ENCODE results near the gene RNU6-1.

Gene RNU6-1

GRCh38 chr15:67801926-67802914 lies 37.6 kb downstream of the RNU6-1 start:
- TF ChIP-seq CTCF (IDR thresholded peaks at IDR 0.05; ENCODE audit: low read length, missing control alignments) = no peak
- no peak overlapping the region for H3K4me3 ChIP-seq (replicated peaks; ENCODE audit: low read depth, low read length)
- DNase-seq (ENCODE audit: low read depth) = no peak

DNA sequence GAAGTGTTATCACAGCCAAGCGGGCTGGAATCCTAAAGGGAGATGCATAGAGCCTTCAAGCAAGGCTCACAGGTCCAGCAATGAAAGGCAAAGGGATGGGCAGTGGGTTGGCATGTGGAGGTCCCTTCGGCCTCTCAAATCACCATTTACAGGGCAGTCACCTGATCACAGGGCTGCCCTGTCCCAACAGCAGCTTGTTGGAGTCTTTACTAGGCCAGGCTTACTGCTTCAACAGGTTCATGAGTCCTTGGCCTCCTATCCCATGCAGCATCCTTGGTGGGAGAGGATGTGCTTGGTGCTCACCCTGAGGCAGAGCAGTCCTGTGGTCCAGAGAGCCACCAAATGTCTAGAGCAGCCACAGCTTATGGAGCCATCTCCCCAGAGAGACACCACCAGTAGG lies 38.7 kb downstream of the RNU6-1 start:
- TF ChIP-seq CTCF (IDR thresholded peaks at IDR 0.05; ENCODE audit: low read length, missing control alignments) = no peak
- no peak overlapping the region for H3K4me3 ChIP-seq (replicated peaks; ENCODE audit: low read depth, low read length)
- no peak for DNase-seq (ENCODE audit: low read depth)

DNA sequence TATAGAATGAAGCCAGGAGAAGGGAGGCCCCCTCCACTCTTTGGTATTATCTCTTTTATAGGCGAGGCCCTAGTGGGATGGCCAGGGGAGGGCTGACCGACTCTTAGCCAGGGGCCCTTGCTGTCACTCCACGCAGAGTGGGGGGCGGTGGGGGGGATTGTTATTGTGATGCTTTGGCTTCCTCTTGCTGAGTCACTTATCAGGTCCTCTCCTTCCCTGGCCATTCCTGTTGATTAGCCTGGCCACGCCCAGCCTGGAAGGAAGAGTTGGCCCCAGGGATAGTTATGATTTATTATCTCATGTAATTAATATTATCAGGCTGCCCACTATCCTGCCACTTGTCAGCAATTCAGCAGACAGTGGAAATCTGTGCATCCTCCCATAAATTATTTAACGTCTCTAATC lies 40.0 kb downstream of the RNU6-1 start:
- no peak for DNase-seq (ENCODE audit: low read depth)
- TF ChIP-seq CTCF (IDR thresholded peaks at IDR 0.05; ENCODE audit: low read length, missing control alignments) = no peak
- no peak overlapping the region for H3K4me3 ChIP-seq (replicated peaks; ENCODE audit: low read depth, low read length)

- TF ChIP-seq CTCF (IDR thresholded peaks at IDR 0.05; ENCODE audit: low read length, missing control alignments) = no peak
- peak; percentile 33 for DNase-seq (ENCODE audit: low read depth)
- H3K4me3 ChIP-seq (replicated peaks; ENCODE audit: low read depth, low read length) = no peak overlapping the region
Observed at GRCh38 chr15:67796196-67797127, 43.4 kb downstream of the RNU6-1 start.

DNA sequence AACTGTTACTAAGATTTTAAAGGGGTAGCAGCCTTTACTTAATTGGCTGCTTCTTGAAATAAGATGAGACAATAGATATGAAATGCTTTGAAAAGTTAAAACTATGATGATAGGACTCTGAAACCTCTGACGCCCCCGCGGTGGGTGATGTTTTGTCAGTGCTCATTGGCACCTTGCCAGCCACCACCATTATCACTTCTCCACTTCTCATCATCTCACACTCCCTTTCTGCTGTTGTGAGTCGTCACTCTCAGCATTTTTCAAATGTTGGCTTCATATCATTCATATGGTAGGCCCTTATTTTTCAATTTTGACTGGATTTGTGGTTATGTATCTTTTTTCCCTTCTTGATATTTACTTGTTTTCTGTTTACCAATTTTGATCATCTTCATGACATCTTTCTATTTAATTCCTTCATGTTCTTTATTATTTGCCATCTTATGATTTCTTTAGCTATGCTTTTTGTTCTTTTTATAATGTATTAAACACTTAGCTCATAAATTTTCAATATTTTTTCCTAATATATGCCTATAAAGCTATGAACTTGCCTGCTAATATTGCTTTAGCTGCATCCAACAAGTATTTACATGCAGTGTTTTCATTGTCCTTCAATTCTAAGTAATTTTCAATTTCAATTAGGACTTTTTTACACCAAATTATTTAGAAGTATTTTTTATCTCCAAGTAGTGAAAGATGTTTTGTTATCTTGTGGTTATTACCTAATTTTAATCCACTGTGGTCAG lies 44.8 kb downstream of the RNU6-1 start:
- H3K4me3 ChIP-seq (replicated peaks; ENCODE audit: low read depth, low read length) = no peak overlapping the region
- no peak for DNase-seq (ENCODE audit: low read depth)
- TF ChIP-seq CTCF (IDR thresholded peaks at IDR 0.05; ENCODE audit: low read length, missing control alignments) = no peak

DNA sequence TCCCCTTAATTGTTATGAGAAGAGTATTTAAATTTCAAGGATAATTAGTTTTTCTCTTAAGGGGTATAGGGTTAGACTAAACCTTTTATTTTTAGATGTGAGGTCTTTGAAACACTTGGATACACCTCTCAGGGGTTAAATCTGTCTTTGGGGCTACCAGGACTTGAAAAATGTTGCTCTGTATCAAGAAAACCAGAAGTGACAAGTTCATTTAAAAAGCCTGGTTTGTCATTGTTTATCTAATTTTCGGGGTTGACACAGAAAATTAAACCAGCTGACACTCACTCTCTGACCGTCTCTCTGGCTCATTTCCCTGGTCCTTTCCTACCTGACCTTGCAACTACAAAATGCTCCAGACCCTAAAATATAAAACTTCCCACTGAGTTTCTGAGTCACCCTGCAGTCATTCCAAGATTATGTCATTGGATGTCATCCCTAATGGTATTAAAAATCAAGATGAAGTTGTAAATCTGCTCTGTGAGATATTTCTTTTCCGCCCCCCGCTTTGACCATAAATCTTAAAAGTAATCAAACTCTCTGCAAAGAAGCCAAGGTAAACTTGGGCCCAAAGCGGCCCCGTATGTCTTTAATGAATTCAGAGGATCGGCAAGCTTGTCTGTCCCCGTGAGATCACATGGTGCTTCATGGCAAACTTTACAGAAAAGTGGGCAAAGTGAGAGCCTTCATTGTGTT lies 47.4 kb downstream of the RNU6-1 start:
- H3K4me3 ChIP-seq (replicated peaks; ENCODE audit: low read depth, low read length) = no peak overlapping the region
- TF ChIP-seq CTCF (IDR thresholded peaks at IDR 0.05; ENCODE audit: low read length, missing control alignments) = no peak
- DNase-seq (ENCODE audit: low read depth) = no peak
